ENCODE measurements around the gene EXOSC9. TPM values are rescaled to one million over a fixed set of nuclear protein-coding genes. Genes with fewer than 3 reads are reported as not detected.
A peak's percentile ranks its signal among the peaks of the same experiment; 100 is the strongest.

EXOSC9 gene
- total RNA-seq, 2 experiments from 2014 or later: 71.6 to 72.7 TPM

- intact Hi-C loops (cut with DNase I, micrococcal nuclease): loop anchor here in 1 of 2 experiments (1.0 to 10.0 kb wide), 3 partner anchors 21 to 1100 kb away; partner anchors contain the start of genes BLTP1, EXOSC9 and NUDT6
- H3K4me1 ChIP-seq (ENCODE audit: insufficient read depth, low read length): peaks cover 11% of the 10 kb centered on the region
- ATAC-seq (ENCODE audit: poor library complexity) (no peak), DNase-seq (no peak)
- no peaks in the 10 kb centered on the region for H3K9me3 ChIP-seq (ENCODE audit: control insufficient read depth in 1 of 2, insufficient read depth in 1 of 2, low read length in 2 of 2)
- ChIA-PET CTCF (no interaction called here), POLR2A (interaction anchor here (3.8 kb wide), 1 partner anchor 21 kb away, joined by 40 read pairs; the partner anchor contains the start of gene EXOSC9)
- Mint-ChIP-seq H3K4me1 (ENCODE audit: low read depth) (peaks cover 26% of the 10 kb centered on the region), H3K9me3 (no peaks in the 10 kb centered on the region), H3K4me3 (peak overlapping the region; percentile 94), H3K36me3 (ENCODE audit: low read depth) (peaks cover 24% of the 10 kb centered on the region), H3K27ac (no peak overlapping the region), H3K27me3 (no peaks in the 10 kb centered on the region)
- H3K27me3 ChIP-seq (ENCODE audit: control insufficient read depth in 1 of 2, insufficient read depth in 2 of 2, low read length in 2 of 2): no peaks in the 10 kb centered on the region
- TF ChIP-seq CTCF (IDR thresholded peaks at IDR 0.05): no peak
- H3K36me3 ChIP-seq (ENCODE audit: insufficient read depth, low read length): peaks cover 15% of the 10 kb centered on the region
- H3K4me3 ChIP-seq (ENCODE audit: low read length): no peak overlapping the region
- no peak overlapping the region for H3K27ac ChIP-seq (ENCODE audit: low read depth in 1 of 2, low read length in 2 of 2)
Observed at GRCh38 chr4:121822047-121822446, 20.9 kb downstream of the EXOSC9 start.

- peak; percentile 21 for ATAC-seq (ENCODE audit: poor library complexity)
- POLR2A ChIA-PET: interaction anchor here (1.6 to 3.8 kb wide), 3 partner anchors 22 to 126 kb away, joined by 12 to 40 read pairs (median 14); partner anchors contain the start of genes ANXA5, BBS7 and EXOSC9
- peaks cover 7% of the 10 kb centered on the region for H3K36me3 ChIP-seq (ENCODE audit: insufficient read depth, low read length)
- H3K27ac Mint-ChIP-seq: peak overlapping the region; percentile 83
- peak overlapping the region; percentile 94 for H3K4me3 Mint-ChIP-seq
- no peaks in the 10 kb centered on the region for H3K9me3 ChIP-seq (ENCODE audit: control insufficient read depth in 1 of 2, insufficient read depth in 1 of 2, low read length in 2 of 2)
- CTCF ChIA-PET: no interaction called here
- H3K9me3 Mint-ChIP-seq: no peaks in the 10 kb centered on the region
- H3K27me3 ChIP-seq (ENCODE audit: control insufficient read depth in 1 of 2, insufficient read depth in 2 of 2, low read length in 2 of 2): no peaks in the 10 kb centered on the region
- H3K27me3 Mint-ChIP-seq: no peaks in the 10 kb centered on the region
- H3K4me3 ChIP-seq (ENCODE audit: low read length): peak overlapping the region; percentile 71
- TF ChIP-seq CTCF (IDR thresholded peaks at IDR 0.05): peak; percentile 15
- intact Hi-C loops (cut with DNase I, micrococcal nuclease): loop anchor here in 1 of 2 experiments (1.0 to 10.0 kb wide), 3 partner anchors 22 to 1099 kb away; partner anchors contain the start of genes BLTP1, EXOSC9 and NUDT6
- H3K4me1 Mint-ChIP-seq (ENCODE audit: low read depth): peaks cover 26% of the 10 kb centered on the region
- peaks cover 11% of the 10 kb centered on the region for H3K4me1 ChIP-seq (ENCODE audit: insufficient read depth, low read length)
- no peak overlapping the region for H3K27ac ChIP-seq (ENCODE audit: low read depth in 1 of 2, low read length in 2 of 2)
- H3K36me3 Mint-ChIP-seq (ENCODE audit: low read depth): peaks cover 16% of the 10 kb centered on the region
- peak in 7 of 14 experiments; percentile 4 to 64 (median 23) for DNase-seq
Observed at GRCh38 chr4:121822796-121823504, 21.8 kb downstream of the EXOSC9 start.

GRCh38 chr4:121823505-121824170 is 22.5 kb downstream of the EXOSC9 start, which contains the start of gene CCNA2:
CCNA2 (minus strand) TSS chr4:121823883; CDS start chr4:121823628, 255 bp downstream.
- intact Hi-C loops (cut with DNase I, micrococcal nuclease): loop anchor here (1.0 to 10.0 kb wide), 5 partner anchors 47 to 1099 kb away; partner anchors contain the start of genes BLTP1 (in 2 of the 2), BBS7 (in 1 of the 2) and NUDT6 (in 1 of the 2)
- no peaks in the 10 kb centered on the region for H3K27me3 Mint-ChIP-seq
- H3K27ac ChIP-seq (ENCODE audit: low read depth in 1 of 2, low read length in 2 of 2): peak within 1 kb of the TSS; percentile 25 to 61
- ATAC-seq (ENCODE audit: poor library complexity) (peak; percentile 98), DNase-seq (peak; percentile 87 to 97 (median 94))
- no peaks in the 10 kb centered on the region for H3K9me3 Mint-ChIP-seq
- TF ChIP-seq CTCF (IDR thresholded peaks at IDR 0.05): no peak
- H3K27me3 ChIP-seq (ENCODE audit: control insufficient read depth in 1 of 2, insufficient read depth in 2 of 2, low read length in 2 of 2): no peaks in the 10 kb centered on the region
- peaks cover 14% of the 10 kb centered on the region for H3K36me3 Mint-ChIP-seq (ENCODE audit: low read depth)
- H3K4me1 Mint-ChIP-seq (ENCODE audit: low read depth): peaks cover 26% of the 10 kb centered on the region
- H3K4me3 Mint-ChIP-seq: peak within 1 kb of the TSS; percentile 94
- ChIA-PET CTCF (no interaction called here), POLR2A (interaction anchor here (0.6 to 3.8 kb wide), 6 partner anchors 10 to 909 kb away, joined by 3 to 40 read pairs (median 8); partner anchors contain the start of genes ANXA5, BBS12, BBS7 and EXOSC9)
- H3K36me3 ChIP-seq (ENCODE audit: insufficient read depth, low read length): no peaks in the 10 kb centered on the region
- H3K4me1 ChIP-seq (ENCODE audit: insufficient read depth, low read length): peaks cover 11% of the 10 kb centered on the region
- no peaks in the 10 kb centered on the region for H3K9me3 ChIP-seq (ENCODE audit: control insufficient read depth in 1 of 2, insufficient read depth in 1 of 2, low read length in 2 of 2)
- H3K4me3 ChIP-seq (ENCODE audit: low read length): peak within 1 kb of the TSS; percentile 71
- H3K27ac Mint-ChIP-seq: peak within 1 kb of the TSS; percentile 83

Data from CD4-positive, alpha-beta T cell (primary cell).